H9 (cell line): ENCODE measurements around the gene CHAMP1. TPM values are rescaled to one million over a fixed set of nuclear protein-coding genes. Genes with fewer than 3 reads are reported as not detected.

ENCODE experiments used
- DNase-seq: peaks from one replicate; pipeline ENCODE4 v3.0.0-alpha.2; 2017
- H2AFZ ChIP-seq: one replicate; pipeline ENCODE4 v1.6.1; 2013; ENCODE audit warnings: mild to moderate bottlenecking, low read length, control low read depth, moderate library complexity
- H2AK5ac ChIP-seq: 2 replicates; pipeline ENCODE4 v1.6.1; 2013; ENCODE audit warnings: low read length, control low read depth, mixed read lengths; ENCODE audit not compliant: insufficient read length
- H2BK120ac ChIP-seq: one replicate; pipeline ENCODE4 v1.6.1; 2013; ENCODE audit warnings: low read depth, mild to moderate bottlenecking, low read length, control low read depth, inconsistent platforms; ENCODE audit not compliant: poor library complexity, severe bottlenecking
- H2BK12ac ChIP-seq: 2 replicates; pipeline ENCODE4 v1.6.1; 2013; ENCODE audit warnings: low read length, control low read depth, mixed read lengths, low read depth; ENCODE audit not compliant: insufficient read length
- H2BK15ac ChIP-seq: 2 replicates; pipeline ENCODE4 v1.6.1; 2013; ENCODE audit warnings: low read depth, low read length, control low read depth
- H2BK20ac ChIP-seq: one replicate; pipeline ENCODE4 v1.6.1; 2013; ENCODE audit warnings: low read depth, mild to moderate bottlenecking, low read length, control low read depth, inconsistent platforms; ENCODE audit not compliant: poor library complexity, severe bottlenecking
- H2BK5ac ChIP-seq: 2 replicates; pipeline ENCODE4 v1.6.1; 2013; ENCODE audit warnings: low read length, control low read depth, mixed read lengths; ENCODE audit not compliant: insufficient read length
- H3K14ac ChIP-seq: 2 replicates; pipeline ENCODE4 v1.6.1; 2013; ENCODE audit warnings: low read length, control low read depth; ENCODE audit not compliant: insufficient read depth
- H3K18ac ChIP-seq: 2 replicates; pipeline ENCODE4 v1.6.1; 2013; ENCODE audit warnings: low read depth, mild to moderate bottlenecking, mixed read lengths, low read length, control low read depth; ENCODE audit not compliant: insufficient read length
- H3K23ac ChIP-seq: 2 replicates; pipeline ENCODE4 v1.6.1; 2013; ENCODE audit warnings: low read length, control low read depth, mixed read lengths, low read depth; ENCODE audit not compliant: insufficient read length
- H3K23me2 ChIP-seq: 2 replicates; pipeline ENCODE4 v1.6.1; 2013; ENCODE audit warnings: low read depth, mild to moderate bottlenecking, mixed read lengths, low read length, control low read depth; ENCODE audit not compliant: insufficient read length, poor library complexity, severe bottlenecking
- H3K27ac ChIP-seq: 2 replicates; pipeline ENCODE4 v1.5.1; 2013; ENCODE audit warnings: low read length, control low read depth, mixed read lengths, low read depth; ENCODE audit not compliant: insufficient read length
- H3K27me3 ChIP-seq: 2 replicates; pipeline ENCODE4 v1.6.1; 2013; ENCODE audit warnings: low read length, control low read depth, inconsistent platforms; ENCODE audit not compliant: insufficient read depth
- H3K4ac ChIP-seq: 2 replicates; pipeline ENCODE4 v1.6.1; 2013; ENCODE audit warnings: low read depth, mild to moderate bottlenecking, control low read depth, inconsistent platforms, low read length, moderate library complexity
- H3K4me1 ChIP-seq: 2 replicates; pipeline ENCODE4 v1.6.1; 2013; ENCODE audit warnings: low read length, control low read depth, inconsistent platforms; ENCODE audit not compliant: insufficient read depth
- H3K4me2 ChIP-seq: 2 replicates; pipeline ENCODE4 v1.6.1; 2013; ENCODE audit warnings: low read length, control low read depth, mixed read lengths; ENCODE audit not compliant: insufficient read length, insufficient read depth
- H3K56ac ChIP-seq: 2 replicates; pipeline ENCODE4 v1.6.1; 2013; ENCODE audit warnings: low read depth, mild to moderate bottlenecking, mixed read lengths, low read length, control low read depth; ENCODE audit not compliant: insufficient read length
- H3K79me1 ChIP-seq: 2 replicates; pipeline ENCODE4 v1.6.1; 2013; ENCODE audit warnings: low read depth, mild to moderate bottlenecking, moderate library complexity, low read length, control low read depth, inconsistent platforms; ENCODE audit not compliant: insufficient read depth, poor library complexity, severe bottlenecking
- H3K79me2 ChIP-seq: 2 replicates; pipeline ENCODE4 v1.6.1; 2013; ENCODE audit warnings: low read length, control low read depth, inconsistent platforms; ENCODE audit not compliant: insufficient read depth
- H3K9ac ChIP-seq: 2 replicates; pipeline ENCODE4 v1.6.1; 2013; ENCODE audit warnings: low read length, control low read depth, mixed read lengths; ENCODE audit not compliant: insufficient read length; ENCODE audit errors: extremely low read depth
- H3K9me3 ChIP-seq: one replicate; pipeline ENCODE4 v1.6.1; 2013; ENCODE audit warnings: low read depth, low read length, inconsistent platforms; ENCODE audit not compliant: control insufficient read depth
- H3T11ph ChIP-seq: one replicate; pipeline ENCODE4 v1.6.1; 2013; ENCODE audit warnings: mild to moderate bottlenecking, low read length, control low read depth, inconsistent platforms
- H4K20me1 ChIP-seq: one replicate; pipeline ENCODE4 v1.6.1; 2013; ENCODE audit not compliant: control insufficient read depth, insufficient read length, insufficient read depth
- H4K5ac ChIP-seq: 2 replicates; pipeline ENCODE4 v1.6.1; 2013; ENCODE audit warnings: low read depth, mild to moderate bottlenecking, mixed read lengths, low read length, control low read depth; ENCODE audit not compliant: insufficient read length
- H4K8ac ChIP-seq: replicated peaks from 2 replicates; pipeline ENCODE4 v1.6.1; 2013; ENCODE audit warnings: low read length, control low read depth, mixed read lengths, low read depth; ENCODE audit not compliant: insufficient read length
- H4K91ac ChIP-seq: 2 replicates; pipeline ENCODE4 v1.6.1; 2013; ENCODE audit warnings: low read depth, mild to moderate bottlenecking, moderate library complexity, mixed read lengths, low read length, control low read depth; ENCODE audit not compliant: insufficient read length
- H3K27ac Mint-ChIP-seq, 3 experiments: 2 replicates in 2 of 3; 3 replicates in 1 of 3; pipeline ENCODE4 v1.8.0; 2020 to 2021; ENCODE audit warnings: mixed read lengths in 3 of 3, mild to moderate bottlenecking in 1 of 3, moderate library complexity in 1 of 3
- H3K27me3 Mint-ChIP-seq: 2 replicates; pipeline ENCODE4 v1.8.0; 2021; ENCODE audit warnings: low read depth, mild to moderate bottlenecking, moderate library complexity, mixed read lengths
- H3K36me3 Mint-ChIP-seq, 3 experiments: 2 replicates in 2 of 3; 3 replicates in 1 of 3; pipeline ENCODE4 v1.8.0; 2020 to 2021; ENCODE audit warnings: low read depth in 3 of 3, mixed read lengths in 3 of 3; ENCODE audit not compliant: insufficient read depth in 1 of 3
- H3K4me1 Mint-ChIP-seq, 2 experiments: 2 replicates each; pipeline ENCODE4 v1.8.0; 2020; ENCODE audit warnings: mixed read lengths in 2 of 2
- H3K4me3 Mint-ChIP-seq, 2 experiments: 2 replicates in 1 of 2; 3 replicates in 1 of 2; pipeline ENCODE4 v1.8.0; 2020 to 2021; ENCODE audit warnings: mild to moderate bottlenecking in 2 of 2, mixed read lengths in 2 of 2, moderate library complexity in 1 of 2
- H3K9me3 Mint-ChIP-seq, 2 experiments: 2 replicates in 1 of 2; 3 replicates in 1 of 2; pipeline ENCODE4 v1.8.0; 2020; ENCODE audit warnings: mild to moderate bottlenecking in 2 of 2, mixed read lengths in 2 of 2, moderate library complexity in 1 of 2
- WGBS: extraction: QIAGEN DNeasy Blood & Tissue Kit; methylation state at CpG from one replicate; pipeline ENCODE4 v1.1.7; 2013; ENCODE audit warnings: missing lambda C conversion rate, low lambda C conversion rate, mixed read lengths; ENCODE audit not compliant: insufficient read length; ENCODE audit errors: extremely low coverage; 5-methylcytosine and 5-hydroxymethylcytosine counted together
- total RNA-seq: library from RNA; stranded (reverse); gene quantifications from 2 replicates; pipeline ENCODE4 v1.2.1, GENCODE V29; 2021
- TF ChIP-seq, protein P1 (sequence below): fragments of 200-600 bp; sonication (generic); conservative IDR thresholded peaks from 3 replicates; pipeline ENCODE4 v1.8.0; 2021; ENCODE audit warnings: antibody characterized with exemption, mild to moderate bottlenecking

Gene CHAMP1
- total RNA-seq, 1 experiment from 2014 or later = 62.1 TPM

DNA sequence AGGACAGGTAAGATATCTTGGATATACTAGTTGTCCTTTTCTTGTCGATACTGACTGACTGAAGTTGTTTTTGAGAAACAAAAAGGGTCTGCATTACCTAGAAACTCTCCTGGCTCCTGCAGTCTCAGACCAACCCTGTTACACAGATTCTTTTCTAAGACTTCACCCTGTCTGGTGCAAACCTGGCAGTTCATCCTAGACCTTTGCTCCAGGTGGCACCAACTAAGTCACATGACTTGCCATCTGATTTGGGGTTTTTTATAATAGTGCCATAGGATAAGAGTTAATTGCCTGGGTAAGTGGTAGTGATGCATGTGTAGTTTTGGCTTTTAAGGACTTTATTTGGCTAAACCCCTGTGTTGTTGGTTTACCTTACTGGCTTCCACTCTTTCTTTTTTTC, 14.3 kb downstream of the CHAMP1 start:
- H3K23ac ChIP-seq = no peak overlapping the region
- no peak overlapping the region for H2BK15ac ChIP-seq
- no peaks in the 10 kb centered on the region for H3K9me3 ChIP-seq
- no peak overlapping the region for H4K91ac ChIP-seq
- Mint-ChIP-seq H3K36me3 (peaks cover 17 to 38% (median 32%) of the 10 kb centered on the region in 3 experiments), H3K27ac (peak overlapping the region in 2 of 3 experiments; percentile 28 to 44; a peak in 1 of 7 replicates), H3K27me3 (no peaks in the 10 kb centered on the region), H3K4me3 (no peak overlapping the region), H3K9me3 (no peaks in the 10 kb centered on the region), H3K4me1 (peaks cover 12 to 15% of the 10 kb centered on the region in 2 experiments)
- no peak overlapping the region for H2BK5ac ChIP-seq
- no peaks in the 10 kb centered on the region; the same call in 1 of the 2 replicates for H3K4me1 ChIP-seq
- no peak overlapping the region for H4K8ac ChIP-seq
- TF ChIP-seq, protein P1, sequence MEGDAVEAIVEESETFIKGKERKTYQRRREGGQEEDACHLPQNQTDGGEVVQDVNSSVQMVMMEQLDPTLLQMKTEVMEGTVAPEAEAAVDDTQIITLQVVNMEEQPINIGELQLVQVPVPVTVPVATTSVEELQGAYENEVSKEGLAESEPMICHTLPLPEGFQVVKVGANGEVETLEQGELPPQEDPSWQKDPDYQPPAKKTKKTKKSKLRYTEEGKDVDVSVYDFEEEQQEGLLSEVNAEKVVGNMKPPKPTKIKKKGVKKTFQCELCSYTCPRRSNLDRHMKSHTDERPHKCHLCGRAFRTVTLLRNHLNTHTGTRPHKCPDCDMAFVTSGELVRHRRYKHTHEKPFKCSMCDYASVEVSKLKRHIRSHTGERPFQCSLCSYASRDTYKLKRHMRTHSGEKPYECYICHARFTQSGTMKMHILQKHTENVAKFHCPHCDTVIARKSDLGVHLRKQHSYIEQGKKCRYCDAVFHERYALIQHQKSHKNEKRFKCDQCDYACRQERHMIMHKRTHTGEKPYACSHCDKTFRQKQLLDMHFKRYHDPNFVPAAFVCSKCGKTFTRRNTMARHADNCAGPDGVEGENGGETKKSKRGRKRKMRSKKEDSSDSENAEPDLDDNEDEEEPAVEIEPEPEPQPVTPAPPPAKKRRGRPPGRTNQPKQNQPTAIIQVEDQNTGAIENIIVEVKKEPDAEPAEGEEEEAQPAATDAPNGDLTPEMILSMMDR = no peak
- no peak overlapping the region for H2AFZ ChIP-seq
- no peak overlapping the region for H3K56ac ChIP-seq
- no peaks in the 10 kb centered on the region for H3K23me2 ChIP-seq
- H3K4ac ChIP-seq = no peak overlapping the region
- H3K79me1 ChIP-seq = no peaks in the 10 kb centered on the region
- no peak overlapping the region for H2BK12ac ChIP-seq
- H3K14ac ChIP-seq = no peak overlapping the region
- no peak for DNase-seq
- no peak overlapping the region for H2AK5ac ChIP-seq
- H3K9ac ChIP-seq = no peak overlapping the region
- no peaks in the 10 kb centered on the region for H4K20me1 ChIP-seq
- H3K27ac ChIP-seq = no peak overlapping the region
- WGBS = no CpG with 5 or more reads among the region's 1 CpG
- H3K27me3 ChIP-seq = no peaks in the 10 kb centered on the region
- H3K79me2 ChIP-seq = no peaks in the 10 kb centered on the region
- no peak overlapping the region for H2BK120ac ChIP-seq
- no peak overlapping the region for H3K18ac ChIP-seq
- no peak overlapping the region for H4K5ac ChIP-seq
- H2BK20ac ChIP-seq = no peak overlapping the region
- H3T11ph ChIP-seq = no peak overlapping the region
- no peak overlapping the region for H3K4me2 ChIP-seq
